ENCODE results near the gene RNF224.

The RNF224 gene

DNA sequence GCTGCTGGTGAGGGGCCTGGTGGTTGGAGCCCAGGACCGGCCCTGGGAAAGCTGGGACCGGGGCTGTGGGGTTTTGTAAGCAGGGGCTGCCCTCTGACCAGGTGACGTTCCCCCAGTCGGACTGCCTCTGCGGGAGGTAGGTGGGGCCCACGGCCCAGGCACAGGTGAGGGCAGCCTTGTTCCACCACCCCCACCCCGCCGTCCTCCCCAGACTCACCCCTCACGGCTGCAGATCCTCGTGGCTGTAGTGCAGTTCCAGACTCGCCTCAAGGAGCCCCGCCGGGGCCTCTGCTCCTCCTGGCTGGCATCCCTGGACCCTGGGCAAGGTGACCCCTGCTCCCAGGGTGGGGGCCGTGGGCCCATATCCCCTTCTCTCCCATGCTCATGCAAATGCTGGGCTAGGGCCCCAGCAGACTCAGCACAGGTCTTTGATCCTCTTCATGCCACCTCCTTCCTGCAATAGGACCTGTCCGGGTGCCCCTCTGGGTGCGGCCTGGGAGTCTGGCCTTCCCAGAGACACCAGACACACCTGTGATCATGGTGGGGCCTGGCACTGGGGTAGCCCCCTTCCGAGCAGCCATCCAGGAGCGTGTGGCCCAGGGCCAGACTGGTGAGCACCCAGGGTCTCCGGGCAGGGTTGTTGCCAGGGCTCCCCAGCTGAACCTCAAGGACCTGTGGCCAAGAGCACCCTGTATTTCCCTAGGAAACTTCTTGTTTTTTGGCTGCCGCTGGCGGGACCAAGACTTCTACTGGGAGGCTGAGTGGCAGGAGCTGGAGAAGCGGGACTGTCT, 11.9 kb upstream of the RNF224 start:
- DNase-seq (ENCODE audit: low spot score), result no peak

- DNase-seq (ENCODE audit: low spot score), result no peak
Measured at GRCh38 chr9:137216188-137216965, 10.9 kb upstream of the RNF224 start.

- peak; percentile 84 for DNase-seq (ENCODE audit: low spot score)
Measured at GRCh38 chr9:137217276-137218211, 9.8 kb upstream of the RNF224 start.

DNA sequence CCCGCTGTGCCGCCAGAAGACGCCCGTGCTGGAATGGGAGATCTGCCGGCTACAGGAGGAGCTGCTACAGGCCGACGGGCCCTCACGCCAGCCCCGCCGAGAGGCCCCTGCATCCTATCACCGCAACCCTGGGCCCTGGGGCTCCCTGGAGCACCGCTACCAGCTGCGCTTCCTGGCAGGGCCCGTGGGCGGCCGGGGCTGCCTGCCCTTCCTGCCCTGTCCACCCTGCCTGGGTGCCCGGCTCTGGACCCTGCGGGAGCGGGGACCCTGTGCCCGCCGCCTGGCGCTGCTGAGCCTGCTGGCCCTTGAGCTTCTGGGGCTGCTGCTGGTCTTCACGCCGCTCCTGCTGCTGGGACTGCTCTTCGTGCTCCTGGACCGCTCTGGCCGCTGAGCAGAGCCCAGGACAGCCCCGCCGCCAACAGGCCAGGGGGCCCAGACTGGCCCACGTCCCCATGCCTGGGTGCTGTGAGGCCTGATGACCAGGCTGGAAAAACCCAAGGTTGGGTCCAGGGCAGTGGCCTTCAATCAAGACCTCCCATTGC, 9.0 kb upstream of the RNF224 start:
- no peak for DNase-seq (ENCODE audit: low spot score)

- no peak for DNase-seq (ENCODE audit: low spot score)
Measured at GRCh38 chr9:137218754-137219271, 8.5 kb upstream of the RNF224 start.

- DNase-seq (ENCODE audit: low spot score), result no peak
Measured at GRCh38 chr9:137219757-137220316, 7.5 kb upstream of the RNF224 start.

GRCh38 chr9:137220317-137221094, 6.8 kb upstream of the RNF224 start:
- DNase-seq (ENCODE audit: low spot score), result no peak

DNA sequence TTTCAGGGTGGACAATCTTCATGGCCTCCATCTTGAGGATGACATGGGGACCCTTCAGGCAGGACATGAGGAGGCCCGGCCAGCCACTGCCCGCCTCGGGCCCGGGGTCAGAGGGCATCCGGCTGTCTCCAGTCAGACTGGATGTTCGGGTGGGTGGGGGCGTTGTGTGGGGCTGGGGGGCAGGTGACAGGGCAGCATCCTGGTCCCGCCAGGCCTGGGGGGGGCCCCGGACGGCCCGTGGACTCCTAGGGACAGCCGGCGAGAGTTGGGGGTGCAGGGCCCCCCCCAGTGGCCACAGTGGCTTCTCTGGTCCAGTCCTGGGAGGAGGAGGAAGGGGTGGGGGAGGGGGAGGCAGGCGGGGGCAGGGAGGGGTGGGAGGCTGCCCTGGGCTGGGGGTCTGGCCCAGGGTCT, 6.2 kb upstream of the RNF224 start:
- DNase-seq (ENCODE audit: low spot score), result no peak

GRCh38 chr9:137221506-137222111, 5.7 kb upstream of the RNF224 start:
- DNase-seq (ENCODE audit: low spot score), result no peak

DNA sequence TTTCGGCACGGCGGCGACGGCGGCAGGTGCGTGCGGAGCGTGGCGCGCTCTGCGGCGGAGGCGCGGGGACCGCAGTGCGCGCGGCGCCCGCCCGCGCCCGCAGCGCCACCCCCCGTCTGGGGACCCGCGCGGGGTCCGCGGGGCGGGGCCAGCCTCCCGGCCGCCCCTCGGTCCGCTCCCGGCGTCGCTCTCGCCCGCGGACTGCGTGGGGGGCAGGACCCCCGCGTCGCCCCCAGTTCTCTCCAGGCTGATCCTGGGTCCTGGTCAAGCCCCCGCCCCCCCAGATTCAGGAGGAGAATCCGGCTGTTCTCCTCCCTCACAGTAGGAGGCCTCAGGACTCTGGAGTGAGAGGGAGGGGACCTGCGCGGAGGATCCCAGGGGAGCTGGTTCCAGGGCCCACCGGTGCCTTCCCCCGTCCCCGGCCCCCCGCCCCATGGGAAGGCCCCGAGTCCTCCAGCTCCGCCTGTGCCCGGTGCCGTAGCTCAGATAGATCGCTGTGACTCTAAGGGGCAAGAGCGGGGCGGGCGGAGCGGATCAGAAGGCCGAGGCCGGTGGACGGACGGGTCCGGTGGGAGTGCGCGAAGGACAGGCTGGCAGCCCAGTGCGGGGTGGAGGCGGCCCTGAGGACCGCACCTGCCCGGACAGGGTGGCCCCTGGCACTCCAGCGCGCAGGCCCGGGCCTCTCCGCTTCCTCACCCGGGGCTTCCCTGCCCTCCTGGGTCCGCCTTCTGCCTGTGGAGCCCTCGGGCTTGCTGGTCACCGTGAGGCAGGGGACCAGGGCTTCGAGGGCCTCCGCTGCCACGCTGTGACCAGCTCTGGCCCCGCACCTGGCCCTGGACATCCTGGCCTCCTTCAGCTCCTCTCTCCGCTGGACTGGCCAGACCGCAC, 4.9 kb upstream of the RNF224 start, which contains the start of gene RNF208:
Gene RNF208, minus strand, starts transcription at position 51 of the 888 bp plus-strand sequence. CDS start 1,028 bp downstream, outside the sequence.
- DNase-seq (ENCODE audit: low spot score), result peak; percentile 32

DNA sequence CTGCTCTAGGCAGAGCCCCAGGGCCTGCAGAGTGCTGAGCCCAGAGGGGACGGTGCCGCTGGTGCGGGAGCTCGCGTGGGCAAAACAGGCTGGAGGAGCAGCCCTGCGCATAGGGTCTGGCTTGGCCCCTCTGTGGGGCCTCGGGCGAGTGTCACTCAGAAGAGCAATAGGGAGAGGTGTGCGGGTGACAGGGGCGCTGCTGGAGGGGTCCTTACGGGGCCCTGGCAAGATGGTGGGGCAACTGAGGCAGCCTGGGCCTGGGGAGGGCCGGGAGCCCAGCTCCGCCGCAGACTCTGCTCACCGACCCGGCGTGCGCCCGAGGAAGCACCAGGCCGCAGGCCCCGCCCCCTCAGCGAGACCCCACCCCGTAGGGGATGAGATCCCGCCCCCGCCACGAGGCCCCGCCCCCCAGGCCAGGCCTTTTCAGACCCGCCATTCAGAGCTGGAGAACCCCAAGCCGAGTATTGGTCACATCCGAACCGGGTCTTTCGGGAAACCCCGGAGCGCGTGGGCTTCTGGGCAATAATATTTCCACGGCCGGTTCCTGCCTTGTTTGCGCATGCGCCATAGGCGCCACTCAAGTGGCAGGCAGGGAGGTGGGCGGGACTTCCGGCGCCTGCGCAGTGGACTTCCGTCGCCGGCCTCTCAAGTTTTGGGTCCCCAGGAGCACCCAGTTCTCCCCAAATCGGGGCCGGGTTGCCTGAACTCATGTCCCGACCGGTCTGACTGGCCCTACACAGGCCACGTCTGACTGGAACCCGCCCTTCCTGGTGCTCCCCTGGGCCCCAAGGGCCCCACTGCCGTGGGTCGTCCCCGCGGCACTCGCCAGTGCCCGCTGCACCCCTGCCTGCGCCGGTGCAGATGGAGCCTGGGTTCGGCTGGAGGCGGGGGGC, 4.0 kb upstream of the RNF224 start:
- DNase-seq (ENCODE audit: low spot score), result peak; percentile 99

- no peak for DNase-seq (ENCODE audit: low spot score)
Measured at GRCh38 chr9:137224830-137225694, 2.2 kb upstream of the RNF224 start, which contains the start of gene CYSRT1. Gene CYSRT1 (plus strand): TSS chr9:137225174. CDS start chr9:137225622, 448 bp downstream.

DNA sequence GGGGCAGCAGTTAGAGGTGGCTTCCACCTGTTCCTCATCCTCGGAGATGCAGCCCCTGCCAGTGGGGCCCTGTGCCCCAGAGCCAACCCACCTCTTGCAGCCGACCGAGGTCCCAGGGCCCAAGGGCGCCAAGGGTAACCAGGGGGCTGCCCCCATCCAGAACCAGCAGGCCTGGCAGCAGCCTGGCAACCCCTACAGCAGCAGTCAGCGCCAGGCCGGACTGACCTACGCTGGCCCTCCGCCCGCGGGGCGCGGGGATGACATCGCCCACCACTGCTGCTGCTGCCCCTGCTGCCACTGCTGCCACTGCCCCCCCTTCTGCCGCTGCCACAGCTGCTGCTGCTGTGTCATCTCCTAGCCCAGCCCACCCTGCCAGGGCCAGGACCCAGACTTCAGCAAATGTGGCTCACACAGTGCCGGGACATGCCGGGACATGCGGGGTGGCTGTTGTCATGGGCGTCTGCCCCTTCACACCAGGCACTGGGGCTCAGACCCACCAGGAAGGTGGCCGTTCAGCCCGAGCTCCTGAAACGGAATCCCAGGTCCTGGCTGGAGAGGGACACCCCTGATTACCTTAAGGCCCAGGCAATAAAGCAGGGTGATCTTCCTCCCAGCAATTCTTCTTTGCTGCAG, 1.5 kb upstream of the RNF224 start:
- no peak for DNase-seq (ENCODE audit: low spot score)

DNA sequence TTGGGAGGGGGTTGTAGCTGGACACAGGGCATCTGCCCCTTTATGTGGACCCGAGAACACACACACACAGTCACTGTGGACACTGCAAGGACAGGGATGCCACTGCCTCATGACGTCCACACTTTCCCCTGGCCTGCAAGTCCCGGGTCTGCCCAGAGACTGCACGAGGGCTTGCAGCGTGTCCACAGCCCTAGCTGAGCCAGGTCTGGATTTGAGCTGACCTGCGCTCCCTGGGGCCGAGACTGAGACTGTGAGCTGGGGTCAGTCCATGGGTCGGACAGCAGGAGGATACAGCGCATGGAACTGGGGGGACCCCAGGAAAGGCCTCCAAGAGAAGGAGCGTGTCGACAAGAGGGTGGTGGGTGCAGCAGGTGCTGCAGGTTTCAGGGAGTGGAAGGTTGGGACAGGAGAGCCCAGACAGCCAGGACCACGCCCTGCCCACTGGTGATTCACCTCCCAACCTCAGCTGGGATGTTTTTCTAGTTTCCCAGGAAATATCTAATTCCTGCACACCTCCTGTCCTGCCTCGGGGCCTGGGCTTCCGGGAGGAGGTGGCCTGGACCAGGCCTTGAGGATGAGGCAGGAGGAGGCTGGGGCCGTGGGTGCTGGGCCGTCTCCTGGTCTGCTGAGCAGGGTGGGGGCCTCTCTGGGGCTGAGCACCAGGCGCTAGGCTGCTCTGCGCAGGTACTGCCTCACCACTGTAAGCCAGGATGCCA, 806 bp upstream of the RNF224 start:
- DNase-seq (ENCODE audit: low spot score), result no peak

- DNase-seq (ENCODE audit: low spot score), result no peak
Measured at GRCh38 chr9:137227853-137228505, 677 bp downstream of the RNF224 start.

All from GM03348 (cell line).